Type B pancreatic cell (in vitro differentiated cells): ENCODE data around the gene KARS1. TPM values are rescaled to one million over a fixed set of nuclear protein-coding genes. Genes with fewer than 3 reads are reported as not detected.

Source experiments
- DNase-seq: peaks from one replicate; pipeline ENCODE4 v3.0.0; 2021; ENCODE audit warnings: mixed read lengths; ENCODE audit not compliant: unreplicated experiment; ENCODE audit errors: extremely low spot score
- H3K27ac Mint-ChIP-seq: 2 replicates; pipeline ENCODE4 v1.8.0; 2021; ENCODE audit warnings: mild to moderate bottlenecking, mixed read lengths
- H3K27me3 Mint-ChIP-seq: 2 replicates; pipeline ENCODE4 v1.8.0; 2021; ENCODE audit warnings: mixed read lengths
- H3K36me3 Mint-ChIP-seq: 2 replicates; pipeline ENCODE4 v1.8.0; 2021; ENCODE audit warnings: mixed read lengths
- H3K4me1 Mint-ChIP-seq: one replicate; pipeline ENCODE4 v1.8.0; 2021; ENCODE audit warnings: mixed read lengths; ENCODE audit not compliant: unreplicated experiment
- H3K4me3 Mint-ChIP-seq: 2 replicates; pipeline ENCODE4 v1.8.0; 2021; ENCODE audit warnings: mild to moderate bottlenecking, mixed read lengths
- H3K9me3 Mint-ChIP-seq: 2 replicates; pipeline ENCODE4 v1.8.0; 2021; ENCODE audit warnings: mixed read lengths
- long read RNA-seq: library from polyadenylated mRNA; unstranded; transcript quantifications from one replicate; pipeline ENCODE4 v2.0.0, GENCODE V29; 2020
- total RNA-seq: library from RNA; stranded (reverse); gene quantifications from 2 replicates; pipeline ENCODE4 v1.2.1, GENCODE V29; 2021; ENCODE audit warnings: low replicate concordance
- TF ChIP-seq, protein P1 (sequence below): fragments of 200-600 bp; sonication (generic); conservative IDR thresholded peaks from 2 replicates; pipeline ENCODE4 v1.5.0; 2021; ENCODE audit warnings: antibody characterized with exemption, mild to moderate bottlenecking

The KARS1 gene
- 129 and 142 TPM in 2 replicates for total RNA-seq
- long read RNA-seq, transcript KARS-201 (14 exons, 2,005 nt): major isoform, 716 of 1,069 reads
- long read RNA-seq, transcript KARS-202 (15 exons, 2,421 nt): minor isoform, 156 of 1,069 reads
- long read RNA-seq, transcript KARS-204 (14 exons, 1,942 nt): minor isoform, 5 of 1,069 reads
- long read RNA-seq, partial matches to known transcripts: 120 of 1,069 reads
- long read RNA-seq, other reads (novel, unspliced or antisense): 70 of 1,069 reads

DNA sequence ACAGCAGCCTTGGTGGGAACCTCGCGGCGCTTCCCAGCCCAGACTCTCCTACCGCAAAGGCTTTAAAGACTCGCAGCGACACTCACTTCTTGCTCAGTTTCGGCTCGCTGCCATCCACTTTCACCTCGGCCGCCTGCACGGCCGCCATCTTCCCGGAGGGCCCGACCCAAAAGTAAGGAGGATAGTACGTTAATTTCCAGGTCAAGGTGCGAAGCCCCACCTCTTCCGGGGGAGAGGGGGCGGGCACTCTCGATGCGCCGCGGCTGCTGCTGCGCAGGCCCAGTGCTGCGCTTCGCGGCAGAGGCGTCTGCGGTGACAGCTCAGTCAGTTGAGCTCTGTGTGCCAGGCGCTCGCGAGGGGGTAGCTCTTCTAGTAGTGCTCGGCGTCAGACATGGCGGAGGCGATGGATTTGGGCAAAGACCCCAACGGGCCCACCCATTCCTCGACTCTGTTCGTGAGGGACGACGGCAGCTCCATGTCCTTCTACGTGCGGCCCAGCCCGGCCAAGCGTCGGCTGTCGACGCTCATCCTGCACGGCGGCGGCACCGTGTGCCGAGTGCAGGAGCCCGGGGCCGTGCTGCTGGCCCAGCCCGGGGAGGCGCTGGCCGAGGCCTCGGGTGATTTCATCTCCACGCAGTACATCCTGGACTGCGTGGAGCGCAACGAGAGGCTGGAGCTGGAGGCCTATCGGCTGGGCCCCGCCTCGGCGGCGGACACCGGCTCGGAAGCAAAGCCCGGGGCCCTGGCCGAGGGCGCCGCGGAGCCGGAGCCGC, at the start of gene KARS1, which contains the start of gene TERF2IP:
TSS of gene KARS1 (minus strand) at position 174 of the 773 bp plus-strand sequence. CDS start at position 148, 26 bp downstream.
TSS of gene TERF2IP (plus strand) at position 282 of the 773 bp plus-strand sequence. CDS start at position 392, 110 bp downstream.
- Mint-ChIP-seq H3K4me3 (peak within 1 kb of the TSS; percentile 97), H3K36me3 (peaks cover 22% of the 10 kb centered on the region), H3K27ac (peak within 1 kb of the TSS; percentile 97), H3K4me1 (peaks cover 31% of the 10 kb centered on the region), H3K9me3 (no peaks in the 10 kb centered on the region), H3K27me3 (no peaks in the 10 kb centered on the region)
- DNase-seq: peak; percentile 90
- TF ChIP-seq, protein P1, sequence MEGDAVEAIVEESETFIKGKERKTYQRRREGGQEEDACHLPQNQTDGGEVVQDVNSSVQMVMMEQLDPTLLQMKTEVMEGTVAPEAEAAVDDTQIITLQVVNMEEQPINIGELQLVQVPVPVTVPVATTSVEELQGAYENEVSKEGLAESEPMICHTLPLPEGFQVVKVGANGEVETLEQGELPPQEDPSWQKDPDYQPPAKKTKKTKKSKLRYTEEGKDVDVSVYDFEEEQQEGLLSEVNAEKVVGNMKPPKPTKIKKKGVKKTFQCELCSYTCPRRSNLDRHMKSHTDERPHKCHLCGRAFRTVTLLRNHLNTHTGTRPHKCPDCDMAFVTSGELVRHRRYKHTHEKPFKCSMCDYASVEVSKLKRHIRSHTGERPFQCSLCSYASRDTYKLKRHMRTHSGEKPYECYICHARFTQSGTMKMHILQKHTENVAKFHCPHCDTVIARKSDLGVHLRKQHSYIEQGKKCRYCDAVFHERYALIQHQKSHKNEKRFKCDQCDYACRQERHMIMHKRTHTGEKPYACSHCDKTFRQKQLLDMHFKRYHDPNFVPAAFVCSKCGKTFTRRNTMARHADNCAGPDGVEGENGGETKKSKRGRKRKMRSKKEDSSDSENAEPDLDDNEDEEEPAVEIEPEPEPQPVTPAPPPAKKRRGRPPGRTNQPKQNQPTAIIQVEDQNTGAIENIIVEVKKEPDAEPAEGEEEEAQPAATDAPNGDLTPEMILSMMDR: no peak

DNA sequence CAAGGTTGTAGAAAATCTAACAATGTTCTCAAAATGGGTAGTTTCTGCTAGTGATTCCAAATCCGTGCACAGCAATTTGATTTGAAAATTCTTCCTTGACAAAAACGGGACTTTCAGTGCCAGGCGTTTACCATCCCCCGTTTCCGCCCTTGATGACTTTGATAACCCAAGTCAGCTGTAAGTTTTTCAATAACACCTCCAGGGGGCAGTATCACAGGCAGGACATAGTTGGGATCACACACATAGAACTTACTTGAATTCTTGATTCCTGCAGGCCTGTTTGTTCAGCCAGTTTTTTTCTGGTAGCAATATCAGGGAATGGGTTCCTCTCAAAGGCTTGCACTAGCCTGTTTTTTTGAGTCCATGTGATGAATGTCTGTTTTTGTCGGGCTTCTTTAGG, 48.2 kb upstream of the KARS1 start:
- Mint-ChIP-seq H3K4me1 (no peaks in the 10 kb centered on the region), H3K9me3 (peaks cover 5% of the 10 kb centered on the region), H3K4me3 (no peak overlapping the region), H3K27me3 (no peaks in the 10 kb centered on the region), H3K27ac (no peak overlapping the region), H3K36me3 (no peaks in the 10 kb centered on the region)
- no peak for DNase-seq
- TF ChIP-seq, protein P1: peak; percentile 52

DNA sequence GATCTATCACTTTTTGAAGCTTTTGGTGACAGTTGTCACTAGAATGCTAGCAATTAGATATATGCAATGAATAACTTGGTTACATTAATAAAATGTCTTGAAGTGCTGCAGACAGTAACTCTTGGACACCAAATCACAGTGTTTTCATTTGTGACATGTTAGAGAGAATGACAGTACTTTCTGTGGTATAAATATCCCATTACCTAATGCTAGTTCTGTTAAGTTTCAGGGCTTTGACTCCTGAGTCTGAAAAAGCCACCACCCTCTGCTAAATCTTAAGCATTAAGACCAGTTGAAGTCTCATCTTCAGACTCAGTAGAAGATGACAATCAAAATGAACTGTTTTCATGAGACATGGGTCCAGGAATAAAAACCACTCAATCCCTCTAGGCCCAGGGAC, 39.9 kb upstream of the KARS1 start:
- DNase-seq: no peak
- Mint-ChIP-seq H3K4me3 (no peak overlapping the region), H3K4me1 (no peaks in the 10 kb centered on the region), H3K27ac (no peak overlapping the region), H3K9me3 (peaks cover 12% of the 10 kb centered on the region), H3K36me3 (peaks cover 4% of the 10 kb centered on the region), H3K27me3 (no peaks in the 10 kb centered on the region)
- TF ChIP-seq, protein P1: no peak

DNA sequence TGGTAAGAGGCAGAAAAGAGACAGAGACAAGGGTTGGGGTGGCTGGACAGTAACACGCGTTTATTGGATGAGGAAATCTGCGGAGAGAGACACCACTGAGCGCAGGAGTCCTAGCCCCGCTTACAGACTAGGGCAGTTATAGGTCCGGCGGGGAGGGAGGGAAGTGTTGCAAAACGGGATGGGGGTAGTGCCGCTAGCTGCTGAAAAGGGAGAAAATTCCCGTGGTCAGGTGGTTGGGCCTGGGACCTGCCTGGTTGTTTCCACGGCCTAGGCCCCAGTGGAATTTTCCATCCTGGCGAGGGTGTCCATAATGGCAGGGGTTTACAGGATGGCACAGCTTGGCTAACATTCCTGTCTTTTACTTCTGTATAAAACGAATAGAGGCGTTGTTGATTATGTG, 34.8 kb upstream of the KARS1 start:
- TF ChIP-seq, protein P1: no peak

DNA sequence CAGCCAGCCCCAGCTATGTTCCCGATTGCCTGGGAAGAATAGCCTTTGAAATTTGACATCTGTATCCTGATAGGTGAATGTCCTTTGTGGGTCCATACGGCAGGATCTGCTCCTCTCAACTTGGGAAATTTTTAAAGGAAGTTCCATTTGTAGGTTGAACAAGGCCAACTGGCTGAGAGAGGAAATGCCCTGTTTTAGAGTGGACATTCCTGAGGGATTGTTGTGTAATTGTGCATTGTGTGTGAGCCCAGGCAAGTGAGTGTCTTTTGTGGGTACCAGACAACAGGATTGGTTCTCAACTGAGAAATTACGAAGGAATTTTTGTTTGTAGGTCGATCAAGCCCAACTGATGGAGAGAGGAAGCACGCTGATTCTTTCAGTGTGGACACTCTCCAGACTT, 31.9 kb upstream of the KARS1 start:
- Mint-ChIP-seq H3K9me3 (peaks cover 10% of the 10 kb centered on the region), H3K36me3 (peaks cover 6% of the 10 kb centered on the region), H3K4me3 (no peak overlapping the region), H3K27ac (no peak overlapping the region), H3K27me3 (no peaks in the 10 kb centered on the region), H3K4me1 (no peaks in the 10 kb centered on the region)
- DNase-seq: no peak
- TF ChIP-seq, protein P1: no peak

More for the DNA sequence above, 34.8 kb upstream of the KARS1 start:
- no peak for DNase-seq
- no peak overlapping the region for H3K4me3 Mint-ChIP-seq
- no peak overlapping the region for H3K27ac Mint-ChIP-seq
- H3K4me1 Mint-ChIP-seq: no peaks in the 10 kb centered on the region
- no peaks in the 10 kb centered on the region for H3K27me3 Mint-ChIP-seq
- H3K9me3 Mint-ChIP-seq: peaks cover 12% of the 10 kb centered on the region
- H3K36me3 Mint-ChIP-seq: peaks cover 7% of the 10 kb centered on the region
